ENCODE results near the gene JAG2. TPM values are rescaled to one million over a fixed set of nuclear protein-coding genes. Genes with fewer than 3 reads are reported as not detected.

The JAG2 gene
- total and polyA plus RNA-seq, 2 of the 4 experiments (the other 2 are of a cell fraction): 0.18 to 0.58 TPM

DNA sequence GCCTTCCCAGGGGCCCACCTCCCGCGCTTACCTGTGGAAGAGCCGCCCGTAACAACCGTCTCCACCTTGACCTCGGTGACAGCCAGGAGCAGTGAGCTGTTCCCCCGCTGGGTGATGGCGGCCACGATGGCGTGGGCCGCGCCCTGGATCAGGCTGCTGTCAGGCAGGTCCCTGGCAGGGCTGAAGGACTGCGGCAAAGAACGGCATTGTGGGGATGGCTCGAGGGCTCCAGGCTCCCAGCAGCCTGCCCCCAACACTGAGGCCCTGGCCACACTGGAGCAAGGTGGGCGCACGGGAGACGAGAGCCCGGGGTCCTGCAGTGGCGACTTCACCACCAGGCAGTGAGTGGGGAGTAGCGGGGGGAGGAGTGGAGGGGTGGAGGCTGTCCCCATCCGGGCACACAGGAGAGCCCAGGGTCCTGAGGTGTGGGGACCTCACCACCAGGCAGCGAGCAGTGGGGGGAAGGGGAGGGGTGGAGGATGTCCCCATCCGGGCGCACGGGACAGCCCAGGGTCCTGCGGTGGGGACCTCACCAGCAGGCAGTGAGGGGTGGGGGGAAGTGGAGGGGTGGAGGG lies 25.0 kb downstream of the JAG2 start:
- WGBS, 2 experiments (ENCODE audit: extremely low coverage in 2 of 2, insufficient read length in 1 of 2): 89% methylated on average over 19 of the region's 27 CpGs; no CpG with 5 or more reads in 1 of the 2 experiments
- H3K9ac ChIP-seq (ENCODE audit: low read depth, low read length): no peak overlapping the region
- H2AK9ac ChIP-seq (replicated peaks; ENCODE audit: low read depth, low read length, poor library complexity): peak overlapping the region; percentile 72
- no peak overlapping the region for H2AFZ ChIP-seq (replicated peaks; ENCODE audit: low read length, poor library complexity)
- H3K4me1 ChIP-seq (ENCODE audit: control insufficient read depth, insufficient read depth, low read length): no peaks in the 10 kb centered on the region
- no peaks in the 10 kb centered on the region for H3K36me3 ChIP-seq (ENCODE audit: control insufficient read depth, insufficient read depth, low read length)
- no peak overlapping the region for H3K4me2 ChIP-seq (ENCODE audit: low read depth, low read length)
- in situ Hi-C loops (cut with MboI; ENCODE audit: low sequenced_read_pairs) (no loop called here), intact Hi-C loops (cut with micrococcal nuclease) (no loop called here), dilution Hi-C loops (cut with HindIII; ENCODE audit: low sequenced_read_pairs, unreplicated experiment) (no loop called here)
- H2BK5ac ChIP-seq (ENCODE audit: low read depth, low read length, poor library complexity, severe bottlenecking): no peak overlapping the region
- no peak overlapping the region for H3K18ac ChIP-seq (ENCODE audit: low read depth, low read length)
- no peak overlapping the region for H2BK120ac ChIP-seq (ENCODE audit: low read depth, low read length)
- H3K4me3 ChIP-seq (ENCODE audit: insufficient read depth, low read depth, low read length): no peak overlapping the region
- H3K56ac ChIP-seq (ENCODE audit: extremely low read depth, insufficient read depth, low read length): no peak overlapping the region
- no peak overlapping the region for H2BK15ac ChIP-seq (ENCODE audit: low read depth, low read length)
- no peak overlapping the region for H3K14ac ChIP-seq (replicated peaks; ENCODE audit: low read depth, low read length)
- H3K27ac ChIP-seq (ENCODE audit: insufficient read depth, low read length): no peak overlapping the region
- H3K9me1 ChIP-seq (ENCODE audit: insufficient read depth, low read length): no peaks in the 10 kb centered on the region
- no peak for ATAC-seq (ENCODE audit: low read depth)
- no peak overlapping the region for H3K23ac ChIP-seq (ENCODE audit: low read depth, low read length)
- H2AK5ac ChIP-seq (ENCODE audit: low read depth, low read length): no peak overlapping the region
- POLR2A ChIA-PET (ENCODE audit: unreplicated experiment): no interaction called here
- no TSS peak for BruUV-seq (replicated peaks)
- no peaks in the 10 kb centered on the region for H4K20me1 ChIP-seq (ENCODE audit: insufficient read depth, low read length)
- H3K79me1 ChIP-seq (ENCODE audit: low read depth in 1 of 2, low read length in 2 of 2): no peaks in the 10 kb centered on the region
- no peak overlapping the region for H2BK20ac ChIP-seq (ENCODE audit: low read depth, low read length)
- no peaks in the 10 kb centered on the region for H3K27me3 ChIP-seq (ENCODE audit: control insufficient read depth, insufficient read depth, low read length)
- no peak overlapping the region for H4K8ac ChIP-seq (ENCODE audit: low read depth in 2 of 2, low read length in 2 of 2)
- peaks cover 14% of the 10 kb centered on the region for H3K9me3 ChIP-seq (ENCODE audit: control insufficient read depth, insufficient read depth, low read length)
- TF ChIP-seq MXI1 (IDR thresholded peaks at IDR 0.05; ENCODE audit: borderline replicate concordance, low read depth, low read length) (no peak), FOS (IDR thresholded peaks at IDR 0.05; ENCODE audit: low read depth, low read length) (no peak), CEBPB (IDR thresholded peaks at IDR 0.05; ENCODE audit: low read depth, low read length) (no peak), RCOR1 (IDR thresholded peaks at IDR 0.05; ENCODE audit: insufficient replicate concordance, low read length) (no peak), NFE2L2 (IDR thresholded peaks at IDR 0.05; ENCODE audit: low read depth, low read length) (no peak), MAFK (IDR thresholded peaks at IDR 0.05; ENCODE audit: low read depth, low read length) (no peak), CHD1 (IDR thresholded peaks at IDR 0.05; ENCODE audit: low read depth, low read length) (no peak), MAZ (IDR thresholded peaks at IDR 0.05; ENCODE audit: borderline replicate concordance, low read depth, low read length) (no peak), RAD21 (IDR thresholded peaks at IDR 0.05; ENCODE audit: low read length) (no peak), SMC3 (IDR thresholded peaks at IDR 0.05; ENCODE audit: low read depth, low read length) (no peak), RFX5 (IDR thresholded peaks at IDR 0.05; ENCODE audit: low read depth, low read length) (no peak), BHLHE40 (IDR thresholded peaks at IDR 0.05; ENCODE audit: low read depth, low read length) (no peak), POLR2A (IDR thresholded peaks at IDR 0.05; ENCODE audit: low read depth, low read length) (no peak)
- TF ChIP-seq, protein P1, sequence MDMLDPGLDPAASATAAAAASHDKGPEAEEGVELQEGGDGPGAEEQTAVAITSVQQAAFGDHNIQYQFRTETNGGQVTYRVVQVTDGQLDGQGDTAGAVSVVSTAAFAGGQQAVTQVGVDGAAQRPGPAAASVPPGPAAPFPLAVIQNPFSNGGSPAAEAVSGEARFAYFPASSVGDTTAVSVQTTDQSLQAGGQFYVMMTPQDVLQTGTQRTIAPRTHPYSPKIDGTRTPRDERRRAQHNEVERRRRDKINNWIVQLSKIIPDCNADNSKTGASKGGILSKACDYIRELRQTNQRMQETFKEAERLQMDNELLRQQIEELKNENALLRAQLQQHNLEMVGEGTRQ (IDR thresholded peaks at IDR 0.05; ENCODE audit: low read depth, low read length): no peak
- TF ChIP-seq, protein P2, sequence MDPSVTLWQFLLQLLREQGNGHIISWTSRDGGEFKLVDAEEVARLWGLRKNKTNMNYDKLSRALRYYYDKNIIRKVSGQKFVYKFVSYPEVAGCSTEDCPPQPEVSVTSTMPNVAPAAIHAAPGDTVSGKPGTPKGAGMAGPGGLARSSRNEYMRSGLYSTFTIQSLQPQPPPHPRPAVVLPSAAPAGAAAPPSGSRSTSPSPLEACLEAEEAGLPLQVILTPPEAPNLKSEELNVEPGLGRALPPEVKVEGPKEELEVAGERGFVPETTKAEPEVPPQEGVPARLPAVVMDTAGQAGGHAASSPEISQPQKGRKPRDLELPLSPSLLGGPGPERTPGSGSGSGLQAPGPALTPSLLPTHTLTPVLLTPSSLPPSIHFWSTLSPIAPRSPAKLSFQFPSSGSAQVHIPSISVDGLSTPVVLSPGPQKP (IDR thresholded peaks at IDR 0.05; ENCODE audit: borderline replicate concordance, low read depth, low read length): no peak
- TF ChIP-seq, protein P3, sequence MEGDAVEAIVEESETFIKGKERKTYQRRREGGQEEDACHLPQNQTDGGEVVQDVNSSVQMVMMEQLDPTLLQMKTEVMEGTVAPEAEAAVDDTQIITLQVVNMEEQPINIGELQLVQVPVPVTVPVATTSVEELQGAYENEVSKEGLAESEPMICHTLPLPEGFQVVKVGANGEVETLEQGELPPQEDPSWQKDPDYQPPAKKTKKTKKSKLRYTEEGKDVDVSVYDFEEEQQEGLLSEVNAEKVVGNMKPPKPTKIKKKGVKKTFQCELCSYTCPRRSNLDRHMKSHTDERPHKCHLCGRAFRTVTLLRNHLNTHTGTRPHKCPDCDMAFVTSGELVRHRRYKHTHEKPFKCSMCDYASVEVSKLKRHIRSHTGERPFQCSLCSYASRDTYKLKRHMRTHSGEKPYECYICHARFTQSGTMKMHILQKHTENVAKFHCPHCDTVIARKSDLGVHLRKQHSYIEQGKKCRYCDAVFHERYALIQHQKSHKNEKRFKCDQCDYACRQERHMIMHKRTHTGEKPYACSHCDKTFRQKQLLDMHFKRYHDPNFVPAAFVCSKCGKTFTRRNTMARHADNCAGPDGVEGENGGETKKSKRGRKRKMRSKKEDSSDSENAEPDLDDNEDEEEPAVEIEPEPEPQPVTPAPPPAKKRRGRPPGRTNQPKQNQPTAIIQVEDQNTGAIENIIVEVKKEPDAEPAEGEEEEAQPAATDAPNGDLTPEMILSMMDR (conservative IDR thresholded peaks at IDR 0.05; ENCODE audit: low read depth, low read length): no peak
- no peak for DNase-seq
- no peak overlapping the region for H3K4ac ChIP-seq (ENCODE audit: low read depth, low read length)
- H4K5ac ChIP-seq (ENCODE audit: low read depth, low read length): no peak overlapping the region
- no peak overlapping the region for H4K91ac ChIP-seq (ENCODE audit: insufficient read depth, low read depth, low read length)
- CTCF ChIA-PET: no interaction called here

Data from IMR-90 (cell line).